Fibroblast of lung (primary cell): Measurements from ENCODE around the gene FNDC10. TPM values are rescaled to one million over a fixed set of nuclear protein-coding genes. Genes with fewer than 3 reads are reported as not detected.
"Not testable (repeated sequence)": the region's sequence is repeated elsewhere in the genome, so short reads cannot be mapped to it uniquely, and the experiment has no call there.

ENCODE experiments used
- DNase-seq, 2 donors: peaks; one replicate each; pipeline versions ENCODE4 v3.0.0 to v3.0.0-alpha.2; 2010; ENCODE audit warnings: low read depth in 2 of 2
- H2AFZ ChIP-seq: 2 replicates; pipeline ENCODE4 v1.5.1; 2012; ENCODE audit warnings: low read length, control low read depth, inconsistent platforms
- H3K27ac ChIP-seq: 2 replicates; pipeline ENCODE4 v1.5.1; 2011; ENCODE audit warnings: low read length, control low read depth; ENCODE audit not compliant: insufficient read depth
- H3K27me3 ChIP-seq: 2 replicates; pipeline ENCODE4 v1.5.1; 2011; ENCODE audit warnings: mild to moderate bottlenecking, low read length; ENCODE audit not compliant: control insufficient read depth, insufficient read depth
- H3K36me3 ChIP-seq: 2 replicates; pipeline ENCODE4 v1.5.1; 2011; ENCODE audit warnings: low read length; ENCODE audit not compliant: control insufficient read depth, insufficient read depth
- H3K4me1 ChIP-seq: 2 replicates; pipeline ENCODE4 v1.5.1; 2011; ENCODE audit warnings: low read length; ENCODE audit not compliant: control insufficient read depth, insufficient read depth; ENCODE audit errors: extremely low read depth
- H3K4me2 ChIP-seq: 2 replicates; pipeline ENCODE4 v1.5.1; 2011; ENCODE audit warnings: low read length, control low read depth; ENCODE audit not compliant: insufficient read depth; ENCODE audit errors: extremely low read depth
- H3K4me3 ChIP-seq, 4 experiments: fragments of 200-600 bp in 1 of 4; sonication (generic) in 1 of 4; replicated peaks in 1 of 4; 2 replicates each; pipeline ENCODE4 v1.5.1; 2011 to 2016; ENCODE audit warnings: low read length in 4 of 4, low read depth in 3 of 4, mild to moderate bottlenecking in 3 of 4, control low read depth in 2 of 4, inconsistent platforms in 1 of 4, mixed read lengths in 1 of 4; ENCODE audit not compliant: insufficient read depth in 1 of 4; ENCODE audit errors: control extremely low read depth in 1 of 4
- H3K79me2 ChIP-seq: 2 replicates; pipeline ENCODE4 v1.5.1; 2012; ENCODE audit warnings: mild to moderate bottlenecking, low read length, inconsistent platforms; ENCODE audit not compliant: control insufficient read depth, insufficient read depth
- H3K9ac ChIP-seq: 2 replicates; pipeline ENCODE4 v1.5.1; 2011; ENCODE audit warnings: mild to moderate bottlenecking, low read length, control low read depth; ENCODE audit not compliant: insufficient read depth
- H3K9me3 ChIP-seq: 2 replicates; pipeline ENCODE4 v1.5.1; 2012; ENCODE audit warnings: low read depth, low read length; ENCODE audit not compliant: control insufficient read depth, insufficient read depth
- H4K20me1 ChIP-seq: 2 replicates; pipeline ENCODE4 v1.5.1; 2011; ENCODE audit warnings: low read length; ENCODE audit not compliant: control insufficient read depth, insufficient read depth; ENCODE audit errors: extremely low read depth
- EZH2 ChIP-seq: IDR thresholded peaks from 2 replicates; pipeline ENCODE4 v1.5.1; 2012; ENCODE audit warnings: low read length, control low read depth, mild to moderate bottlenecking; ENCODE audit errors: missing control alignments
- polyA minus RNA-seq: library from RNA; depleted of rRNA, polyadenylated mRNA; stranded (reverse); fragments of >200 nt; gene quantifications from 2 replicates; pipeline ENCODE4 v1.2.3, GENCODE V29; 2011; ENCODE audit warnings: low replicate concordance
- polyA plus RNA-seq, 2 donors: library from polyadenylated mRNA; depleted of rRNA in 1 of 2; stranded (reverse) in 1 of 2; unstranded in 1 of 2; fragments of >200 nt; gene quantifications; 2 replicates each; pipeline ENCODE4 v1.2.1, GENCODE V29; 2011 to 2012; ENCODE audit warnings: missing spikeins in 1 of 2
- total RNA-seq: library from RNA; depleted of rRNA; stranded (reverse); fragments of >200 nt; gene quantifications from 2 replicates; pipeline ENCODE4 v1.2.1, GENCODE V29; 2014
- TF ChIP-seq, protein P1 (sequence below), 2 donors: IDR thresholded peaks in 1 of 2; conservative IDR thresholded peaks in 1 of 2; 1 replicate in 1 of 2; 2 replicates in 1 of 2; pipeline ENCODE4 v1.5.1; 2011 to 2012; ENCODE audit warnings: low read length in 2 of 2, control low read depth in 1 of 2, inconsistent platforms in 1 of 2, low read depth in 1 of 2, mild to moderate bottlenecking in 1 of 2

FNDC10 gene
- total RNA-seq (0.50 and 0.77 TPM in 2 replicates), polyA plus RNA-seq (1.6 and 2.0 TPM in 2 replicates), polyA minus RNA-seq (2.5 and 4.7 TPM in 2 replicates)
- polyA plus RNA-seq (2012), result 6.1 and 6.2 TPM in 2 replicates

- Histone ChIP-seq H3K9ac (no peak within 1 kb of the TSS), H3K4me2 (peak within 1 kb of the TSS; percentile 71), H3K4me3 (peak within 1 kb of the TSS in 3 of 4 experiments; percentile 23 to 48 (median 26)), H2AFZ (no peak within 1 kb of the TSS), H3K27me3 (peaks cover 12% of the 10 kb centered on the region), H3K36me3 (no peaks in the 10 kb centered on the region), H3K27ac (no peak within 1 kb of the TSS), H3K4me1 (peaks cover 2% of the 10 kb centered on the region), H3K79me2 (no peaks in the 10 kb centered on the region), H4K20me1 (no peaks in the 10 kb centered on the region), H3K9me3 (no peaks in the 10 kb centered on the region)
- no peak for DNase-seq
- peak; percentile 66 for TF ChIP-seq EZH2
- TF ChIP-seq, protein P1, sequence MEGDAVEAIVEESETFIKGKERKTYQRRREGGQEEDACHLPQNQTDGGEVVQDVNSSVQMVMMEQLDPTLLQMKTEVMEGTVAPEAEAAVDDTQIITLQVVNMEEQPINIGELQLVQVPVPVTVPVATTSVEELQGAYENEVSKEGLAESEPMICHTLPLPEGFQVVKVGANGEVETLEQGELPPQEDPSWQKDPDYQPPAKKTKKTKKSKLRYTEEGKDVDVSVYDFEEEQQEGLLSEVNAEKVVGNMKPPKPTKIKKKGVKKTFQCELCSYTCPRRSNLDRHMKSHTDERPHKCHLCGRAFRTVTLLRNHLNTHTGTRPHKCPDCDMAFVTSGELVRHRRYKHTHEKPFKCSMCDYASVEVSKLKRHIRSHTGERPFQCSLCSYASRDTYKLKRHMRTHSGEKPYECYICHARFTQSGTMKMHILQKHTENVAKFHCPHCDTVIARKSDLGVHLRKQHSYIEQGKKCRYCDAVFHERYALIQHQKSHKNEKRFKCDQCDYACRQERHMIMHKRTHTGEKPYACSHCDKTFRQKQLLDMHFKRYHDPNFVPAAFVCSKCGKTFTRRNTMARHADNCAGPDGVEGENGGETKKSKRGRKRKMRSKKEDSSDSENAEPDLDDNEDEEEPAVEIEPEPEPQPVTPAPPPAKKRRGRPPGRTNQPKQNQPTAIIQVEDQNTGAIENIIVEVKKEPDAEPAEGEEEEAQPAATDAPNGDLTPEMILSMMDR (conservative IDR thresholded peaks at IDR 0.05 in 1 of 2, IDR thresholded peaks at IDR 0.05 in 1 of 2; ENCODE audit: low read depth in 1 of 2, low read length in 2 of 2), result no peak
Measured at GRCh38 chr1:1599935-1600860, at the start of gene FNDC10. Gene FNDC10 (minus strand): TSS chr1:1600135. CDS start chr1:1600015, 120 bp downstream.

DNA sequence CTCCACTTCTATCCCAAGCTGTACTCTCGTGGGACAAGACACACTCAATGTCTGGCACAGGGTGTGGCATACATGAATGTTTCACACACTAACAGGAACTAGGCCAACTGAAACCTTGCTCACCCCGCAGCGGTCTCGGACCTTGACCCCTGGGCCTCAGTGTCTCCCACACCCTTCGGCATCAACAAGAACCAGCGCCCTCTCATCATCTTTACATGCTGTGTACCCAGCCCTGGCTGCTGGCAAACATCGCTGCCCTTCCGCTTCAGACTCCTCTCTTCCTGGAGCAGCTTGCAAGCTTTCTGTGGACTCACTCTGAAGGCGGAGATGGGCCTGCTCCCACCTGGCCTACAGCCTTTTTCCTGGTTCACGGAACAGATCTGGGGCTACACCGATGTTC lies 48.3 kb upstream of the FNDC10 start:
- not testable (repeated sequence) for DNase-seq, H4K20me1 ChIP-seq, H3K36me3 ChIP-seq, H3K27ac ChIP-seq, H3K4me3 ChIP-seq, H3K27me3 ChIP-seq, H3K79me2 ChIP-seq, H2AFZ ChIP-seq, H3K9ac ChIP-seq, H3K9me3 ChIP-seq, H3K4me2 ChIP-seq, H3K4me1 ChIP-seq

- not testable (repeated sequence) for H3K4me2 ChIP-seq, H3K36me3 ChIP-seq, H3K9ac ChIP-seq, H2AFZ ChIP-seq, H4K20me1 ChIP-seq, H3K27me3 ChIP-seq, DNase-seq, H3K9me3 ChIP-seq, H3K4me3 ChIP-seq, H3K79me2 ChIP-seq, H3K27ac ChIP-seq, H3K4me1 ChIP-seq
Measured at GRCh38 chr1:1647567-1648241, 47.8 kb upstream of the FNDC10 start.

DNA sequence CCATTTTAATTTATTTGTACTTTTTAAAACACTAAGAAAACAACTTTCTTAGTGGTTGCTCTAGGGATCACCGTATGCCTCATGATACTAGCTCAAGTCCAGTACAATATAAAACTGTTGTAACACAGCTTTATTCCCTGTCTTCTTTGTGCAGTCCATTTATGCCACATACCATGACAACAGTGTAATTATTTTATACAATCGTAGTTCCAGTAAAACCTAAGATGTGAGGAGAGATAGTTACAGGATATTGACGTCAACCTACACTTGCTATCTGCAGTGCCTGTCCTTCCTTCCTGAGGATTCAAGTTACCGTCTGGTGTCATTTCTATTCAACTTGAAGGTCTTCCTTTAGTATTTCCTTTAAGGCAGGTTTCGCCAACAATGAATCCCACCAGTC lies 46.4 kb upstream of the FNDC10 start:
- H3K36me3 ChIP-seq, H3K9ac ChIP-seq, H3K4me2 ChIP-seq, H3K27me3 ChIP-seq, H3K4me3 ChIP-seq, H4K20me1 ChIP-seq, H3K9me3 ChIP-seq, H2AFZ ChIP-seq, DNase-seq, H3K27ac ChIP-seq, H3K4me1 ChIP-seq, H3K79me2 ChIP-seq: not testable (repeated sequence)

DNA sequence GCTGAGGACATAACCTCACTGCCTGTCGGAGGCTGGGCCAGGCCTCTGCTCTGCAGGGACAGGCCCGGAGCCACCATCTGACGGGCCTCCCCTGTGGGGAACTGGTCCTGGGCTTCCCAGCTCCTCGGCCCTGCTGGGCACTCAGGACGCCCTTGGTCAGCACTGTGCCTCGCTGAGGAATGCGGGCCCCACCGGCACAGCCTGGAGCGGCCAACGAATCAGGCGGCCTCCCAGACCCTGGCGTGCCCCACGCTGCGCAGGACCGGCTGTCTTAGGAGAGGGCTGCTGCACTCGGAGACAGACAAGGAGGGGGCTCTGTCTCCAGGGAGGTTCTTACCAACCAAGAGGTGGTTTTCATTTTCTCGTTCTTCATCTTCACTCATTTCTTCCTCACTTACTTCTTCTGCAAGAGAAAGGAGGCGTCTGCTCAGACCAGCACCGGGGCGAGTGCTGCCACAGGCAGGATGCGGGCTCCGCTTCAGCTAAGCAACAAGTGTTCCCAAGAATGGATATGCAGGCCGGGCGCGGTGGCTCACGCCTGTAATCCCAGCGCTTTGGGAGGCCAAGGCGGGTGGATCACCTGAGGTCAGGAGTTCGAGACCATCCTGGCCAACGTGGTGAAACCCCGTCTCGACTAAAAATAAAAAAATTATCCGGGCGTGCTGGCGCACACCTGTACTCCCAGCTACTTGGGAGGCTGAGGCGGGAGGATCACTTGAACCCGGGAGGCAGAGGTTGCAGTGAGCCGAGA lies 41.0 kb upstream of the FNDC10 start:
- H3K36me3 ChIP-seq, H3K9me3 ChIP-seq, DNase-seq, H3K4me2 ChIP-seq, H3K79me2 ChIP-seq, H3K4me1 ChIP-seq, H2AFZ ChIP-seq, H3K27ac ChIP-seq, H3K27me3 ChIP-seq, H3K9ac ChIP-seq, H4K20me1 ChIP-seq, H3K4me3 ChIP-seq: not testable (repeated sequence)
